ENCODE measurements around the gene CNP. TPM values are rescaled to one million over a fixed set of nuclear protein-coding genes. Genes with fewer than 3 reads are reported as not detected.

CNP gene
- total and polyA plus RNA-seq, 2 donors (not counting 1 experiment from before 2014, with no cell fraction given): 57.7 to 60.4 TPM

- Histone ChIP-seq H3K9ac (ENCODE audit: insufficient read depth, low read length) (no peak overlapping the region), H2AFZ (ENCODE audit: low read length) (no peak overlapping the region), H3K9me3 (ENCODE audit: control insufficient read depth, insufficient read depth, low read depth, low read length) (no peaks in the 10 kb centered on the region), H4K20me1 (ENCODE audit: control insufficient read depth, extremely low read depth, insufficient read depth, low read length) (no peaks in the 10 kb centered on the region), H3K4me1 (ENCODE audit: control insufficient read depth, extremely low read depth, insufficient read depth, low read length) (peaks cover 16% of the 10 kb centered on the region), H3K27me3 (ENCODE audit: control insufficient read depth, insufficient read depth, low read length) (no peaks in the 10 kb centered on the region), H3K4me2 (ENCODE audit: extremely low read depth, insufficient read depth, low read length) (no peak overlapping the region), H3K4me3 (replicated peaks in 1 of 4; ENCODE audit: control extremely low read depth in 1 of 4, insufficient read depth in 1 of 4, low read depth in 3 of 4, low read length in 4 of 4) (no peak overlapping the region), H3K79me2 (ENCODE audit: control insufficient read depth, insufficient read depth, low read length) (peaks cover 14% of the 10 kb centered on the region), H3K36me3 (ENCODE audit: control insufficient read depth, insufficient read depth, low read length) (peaks cover 15% of the 10 kb centered on the region), H3K27ac (ENCODE audit: insufficient read depth, low read length) (peak overlapping the region; percentile 28)
- peak in 1 of 2 donors; percentile 19 for DNase-seq (ENCODE audit: low read depth in 2 of 2)
- TF ChIP-seq EZH2 (IDR thresholded peaks at IDR 0.05; ENCODE audit: low read length, missing control alignments) (no peak), CTCF (conservative IDR thresholded peaks at IDR 0.05 in 1 of 2, IDR thresholded peaks at IDR 0.05 in 1 of 2; ENCODE audit: low read depth in 1 of 2, low read length in 2 of 2) (no peak)
Measured at GRCh38 chr17:42023524-42024349, 57.1 kb downstream of the CNP start.

GRCh38 chr17:42025191-42025579 lies 58.6 kb downstream of the CNP start:
- Histone ChIP-seq H3K4me3 (replicated peaks in 1 of 4; ENCODE audit: control extremely low read depth in 1 of 4, insufficient read depth in 1 of 4, low read depth in 3 of 4, low read length in 4 of 4) (no peak overlapping the region), H4K20me1 (ENCODE audit: control insufficient read depth, extremely low read depth, insufficient read depth, low read length) (no peaks in the 10 kb centered on the region), H3K27ac (ENCODE audit: insufficient read depth, low read length) (peak overlapping the region; percentile 5), H3K4me1 (ENCODE audit: control insufficient read depth, extremely low read depth, insufficient read depth, low read length) (peaks cover 16% of the 10 kb centered on the region), H3K9me3 (ENCODE audit: control insufficient read depth, insufficient read depth, low read depth, low read length) (no peaks in the 10 kb centered on the region), H3K9ac (ENCODE audit: insufficient read depth, low read length) (no peak overlapping the region), H3K36me3 (ENCODE audit: control insufficient read depth, insufficient read depth, low read length) (peaks cover 15% of the 10 kb centered on the region), H3K4me2 (ENCODE audit: extremely low read depth, insufficient read depth, low read length) (peak overlapping the region; percentile 73), H2AFZ (ENCODE audit: low read length) (no peak overlapping the region), H3K79me2 (ENCODE audit: control insufficient read depth, insufficient read depth, low read length) (peaks cover 13% of the 10 kb centered on the region), H3K27me3 (ENCODE audit: control insufficient read depth, insufficient read depth, low read length) (no peaks in the 10 kb centered on the region)
- no peak for DNase-seq (ENCODE audit: low read depth in 2 of 2)
- no peak for TF ChIP-seq CTCF (conservative IDR thresholded peaks at IDR 0.05 in 1 of 2, IDR thresholded peaks at IDR 0.05 in 1 of 2; ENCODE audit: low read depth in 1 of 2, low read length in 2 of 2)

GRCh38 chr17:42025936-42026335 lies 59.3 kb downstream of the CNP start:
- no peak overlapping the region for H3K4me3 ChIP-seq (replicated peaks in 1 of 4; ENCODE audit: control extremely low read depth in 1 of 4, insufficient read depth in 1 of 4, low read depth in 3 of 4, low read length in 4 of 4)
- H2AFZ ChIP-seq (ENCODE audit: low read length): no peak overlapping the region
- H3K27ac ChIP-seq (ENCODE audit: insufficient read depth, low read length): no peak overlapping the region
- no peak overlapping the region for H3K4me2 ChIP-seq (ENCODE audit: extremely low read depth, insufficient read depth, low read length)
- no peak overlapping the region for H3K9ac ChIP-seq (ENCODE audit: insufficient read depth, low read length)
- H3K36me3 ChIP-seq (ENCODE audit: control insufficient read depth, insufficient read depth, low read length): peaks cover 15% of the 10 kb centered on the region
- H3K79me2 ChIP-seq (ENCODE audit: control insufficient read depth, insufficient read depth, low read length): peaks cover 5% of the 10 kb centered on the region
- H4K20me1 ChIP-seq (ENCODE audit: control insufficient read depth, extremely low read depth, insufficient read depth, low read length): no peaks in the 10 kb centered on the region
- peaks cover 14% of the 10 kb centered on the region for H3K4me1 ChIP-seq (ENCODE audit: control insufficient read depth, extremely low read depth, insufficient read depth, low read length)
- TF ChIP-seq EZH2 (IDR thresholded peaks at IDR 0.05; ENCODE audit: low read length, missing control alignments): no peak
- no peak for TF ChIP-seq CTCF (conservative IDR thresholded peaks at IDR 0.05 in 1 of 2, IDR thresholded peaks at IDR 0.05 in 1 of 2; ENCODE audit: low read depth in 1 of 2, low read length in 2 of 2)
- no peaks in the 10 kb centered on the region for H3K27me3 ChIP-seq (ENCODE audit: control insufficient read depth, insufficient read depth, low read length)
- H3K9me3 ChIP-seq (ENCODE audit: control insufficient read depth, insufficient read depth, low read depth, low read length): no peaks in the 10 kb centered on the region
- no peak for DNase-seq (ENCODE audit: low read depth in 2 of 2)

Measured in fibroblast of lung (primary cell).